ENCODE data around the gene NEU1. TPM values are rescaled to one million over a fixed set of nuclear protein-coding genes. Genes with fewer than 3 reads are reported as not detected.

NEU1 gene
- total and polyA plus RNA-seq, 2 of the 8 experiments (the other 6 are each of a cell fraction or from before 2014, with no cell fraction given) = 41.2 to 72.1 TPM

DNA sequence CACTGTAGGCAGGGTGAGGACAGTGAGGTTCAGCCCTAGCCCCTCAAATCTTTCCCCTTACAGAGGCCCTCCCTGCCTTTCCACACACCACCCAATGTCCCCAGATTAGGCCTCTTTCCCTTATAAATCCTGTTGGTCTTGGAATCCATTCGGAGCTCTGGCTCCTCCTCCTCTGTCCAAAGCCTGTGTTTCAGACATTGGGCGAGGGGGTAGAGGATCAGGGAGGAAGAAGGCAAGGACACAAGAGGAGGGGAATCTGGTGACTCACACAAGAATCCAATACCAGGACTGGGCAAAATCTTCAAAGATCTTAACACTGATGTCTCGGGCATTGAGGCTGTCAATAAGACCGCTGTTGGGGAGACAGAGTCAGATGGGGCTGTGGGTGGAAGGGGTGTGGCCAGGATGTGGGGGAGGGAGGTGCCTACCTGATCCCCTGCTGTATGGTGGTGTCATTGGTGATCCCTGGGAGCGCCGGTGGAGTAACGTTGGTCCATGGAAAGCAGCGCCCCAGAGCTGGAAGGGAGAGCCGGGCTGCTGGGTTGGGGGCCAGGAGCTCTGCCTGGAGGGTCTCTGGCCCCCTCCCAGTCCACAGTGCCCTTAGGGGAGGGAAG is 8.5 kb upstream of the NEU1 start (continued):
- TF ChIP-seq SIN3A (conservative IDR thresholded peaks at IDR 0.05 in 1 of 2, IDR thresholded peaks at IDR 0.05 in 1 of 2; ENCODE audit: low read depth in 1 of 2, low read length in 2 of 2) (no peak), GTF2F1 (IDR thresholded peaks at IDR 0.05; ENCODE audit: borderline replicate concordance, low read depth, low read length) (no peak), RNF2 (IDR thresholded peaks at IDR 0.05; ENCODE audit: borderline replicate concordance, low read depth, low read length, missing control alignments, poor library complexity, severe bottlenecking) (no peak), BCL11A (IDR thresholded peaks at IDR 0.05; ENCODE audit: low read depth in 2 of 2, low read length in 2 of 2) (no peak), MAFK (IDR thresholded peaks at IDR 0.05; ENCODE audit: low read depth, low read length) (no peak)
